Tibial nerve (tissue), 4 donors: ENCODE results near the gene CALR. TPM values are rescaled to one million over a fixed set of nuclear protein-coding genes. Genes with fewer than 3 reads are reported as not detected.
"Not testable (repeated sequence)": the region's sequence is repeated elsewhere in the genome, so short reads cannot be mapped to it uniquely, and the experiment has no call there.

ENCODE experiments used
- DNase-seq, 2 donors: peaks; one replicate each; pipeline ENCODE4 v3.0.0-alpha.2; 2019; ENCODE audit warnings: low spot score in 2 of 2
- H3K27ac ChIP-seq, 4 donors: fragments of 200-600 bp; sonication (generic) in 3 of 4; one replicate each; pipeline ENCODE4 v1.5.1; 2017 to 2019; ENCODE audit warnings: mild to moderate bottlenecking in 1 of 4
- H3K27me3 ChIP-seq, 2 donors: fragments of 200-600 bp; sonication (generic) in 1 of 2; one replicate each; pipeline versions ENCODE4 v1.5.1 to v1.6.0; 2017 to 2019
- H3K36me3 ChIP-seq, 3 donors: fragments of 200-600 bp; sonication (generic); one replicate each; pipeline ENCODE4 v1.5.1; 2018 to 2019
- H3K4me1 ChIP-seq, 4 donors: fragments of 200-600 bp; sonication (generic) in 3 of 4; one replicate each; pipeline ENCODE4 v1.5.1; 2017 to 2019
- H3K4me3 ChIP-seq, 4 donors: fragments of 200-600 bp; sonication (generic) in 3 of 4; one replicate each; pipeline ENCODE4 v1.5.1; 2017 to 2019; ENCODE audit warnings: mild to moderate bottlenecking in 1 of 4, moderate library complexity in 1 of 4
- H3K9me3 ChIP-seq, 4 donors: fragments of 200-600 bp; sonication (generic) in 3 of 4; one replicate each; pipeline ENCODE4 v1.5.1; 2017 to 2019
- EP300 ChIP-seq, 2 donors: sonication (generic); formaldehyde crosslinking; IDR thresholded peaks; one replicate each; pipeline ENCODE4 v1.6.1; 2017; ENCODE audit warnings: antibody characterized with exemption in 2 of 2, mild to moderate bottlenecking in 1 of 2
- POLR2A ChIP-seq, 2 donors: fragments of 450-650 bp; IDR thresholded peaks; one replicate each; pipeline ENCODE4 v1.6.1; 2017; ENCODE audit warnings: antibody characterized with exemption in 2 of 2, mild to moderate bottlenecking in 2 of 2, moderate library complexity in 2 of 2
- WGBS, 2 donors: methylation state at CpG; one replicate each; pipeline ENCODE4 v1.1.5; 2018; 5-methylcytosine and 5-hydroxymethylcytosine counted together
- total RNA-seq, 4 donors: library from RNA; depleted of rRNA; stranded (reverse); fragments of >200 nt; gene quantifications; one replicate each; pipeline ENCODE4 v1.1.0, GENCODE V29; 2016
- TF ChIP-seq, protein P1 (sequence below), 5 experiments: fragments of 200-600 bp in 3 of 5; fragments of 450-650 bp in 2 of 5; sonication (generic) in 3 of 5; IDR thresholded peaks; one replicate each; pipeline ENCODE4 v1.5.1; 2016 to 2019; ENCODE audit warnings: antibody characterized with exemption in 5 of 5, mild to moderate bottlenecking in 3 of 5, moderate library complexity in 2 of 5

The CALR gene
- total RNA-seq, 4 donors from 2014 or later: 173 to 398 (median 313) TPM

DNA sequence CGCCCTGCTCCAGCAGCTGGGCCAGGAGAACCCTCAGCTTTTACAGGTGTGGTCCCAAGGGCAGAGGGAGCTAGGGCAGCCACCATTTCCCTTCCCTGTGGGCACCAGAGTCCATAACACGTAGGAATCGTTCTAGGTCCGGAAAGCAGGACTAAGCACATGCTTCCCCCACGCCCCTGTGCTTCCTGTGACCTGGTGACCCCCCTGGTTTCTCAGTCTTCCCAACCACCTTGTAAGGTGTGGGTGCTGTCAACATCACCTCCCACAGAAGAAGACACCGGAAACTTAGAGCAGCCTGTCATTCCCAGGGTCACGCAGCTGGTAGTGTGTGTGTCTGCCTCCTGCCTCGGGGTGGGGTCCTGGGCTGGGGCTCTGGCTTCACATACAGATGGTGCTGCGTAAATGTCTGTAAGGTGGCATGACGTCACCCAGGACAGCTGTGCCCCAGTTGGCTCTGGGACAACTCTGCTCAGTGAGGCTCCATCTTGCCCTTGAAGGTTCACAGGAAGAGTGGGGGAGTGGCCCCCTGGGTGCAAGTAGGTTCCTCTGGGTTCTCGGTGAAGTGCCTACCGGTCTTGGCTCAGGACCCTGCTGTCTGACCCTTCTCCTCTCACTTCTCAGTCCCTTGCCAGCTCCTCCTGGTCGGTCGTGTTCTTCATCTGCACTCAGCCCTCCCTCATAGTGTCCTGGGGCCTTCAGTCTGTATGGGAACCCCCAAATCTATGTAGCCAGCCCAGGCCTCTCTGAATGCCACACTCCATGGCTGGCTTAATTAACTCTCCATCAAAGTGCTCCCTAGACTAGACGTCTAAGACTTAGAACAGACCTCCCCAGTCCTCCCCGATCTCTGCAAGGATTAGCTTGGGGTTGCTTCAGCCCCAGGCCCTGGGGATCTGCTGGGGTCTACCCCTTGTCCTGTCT is 11.2 kb downstream of the CALR start:
- Histone ChIP-seq H3K4me3 (no peak overlapping the region), H3K9me3 (no peaks in the 10 kb centered on the region), H3K4me1 (peaks cover 0 to 53% (median 13%) of the 10 kb centered on the region in 4 donors), H3K36me3 (peaks cover 0 to 76% (median 29%) of the 10 kb centered on the region in 3 donors), H3K27ac (no peak overlapping the region), H3K27me3 (no peaks in the 10 kb centered on the region)
- TF ChIP-seq, protein P1, sequence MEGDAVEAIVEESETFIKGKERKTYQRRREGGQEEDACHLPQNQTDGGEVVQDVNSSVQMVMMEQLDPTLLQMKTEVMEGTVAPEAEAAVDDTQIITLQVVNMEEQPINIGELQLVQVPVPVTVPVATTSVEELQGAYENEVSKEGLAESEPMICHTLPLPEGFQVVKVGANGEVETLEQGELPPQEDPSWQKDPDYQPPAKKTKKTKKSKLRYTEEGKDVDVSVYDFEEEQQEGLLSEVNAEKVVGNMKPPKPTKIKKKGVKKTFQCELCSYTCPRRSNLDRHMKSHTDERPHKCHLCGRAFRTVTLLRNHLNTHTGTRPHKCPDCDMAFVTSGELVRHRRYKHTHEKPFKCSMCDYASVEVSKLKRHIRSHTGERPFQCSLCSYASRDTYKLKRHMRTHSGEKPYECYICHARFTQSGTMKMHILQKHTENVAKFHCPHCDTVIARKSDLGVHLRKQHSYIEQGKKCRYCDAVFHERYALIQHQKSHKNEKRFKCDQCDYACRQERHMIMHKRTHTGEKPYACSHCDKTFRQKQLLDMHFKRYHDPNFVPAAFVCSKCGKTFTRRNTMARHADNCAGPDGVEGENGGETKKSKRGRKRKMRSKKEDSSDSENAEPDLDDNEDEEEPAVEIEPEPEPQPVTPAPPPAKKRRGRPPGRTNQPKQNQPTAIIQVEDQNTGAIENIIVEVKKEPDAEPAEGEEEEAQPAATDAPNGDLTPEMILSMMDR (IDR thresholded peaks at IDR 0.05): no peak
- DNase-seq: no peak
- 77 to 87% methylated on average over 14 to 15 of the region's 16 CpGs for WGBS, 2 donors

DNA sequence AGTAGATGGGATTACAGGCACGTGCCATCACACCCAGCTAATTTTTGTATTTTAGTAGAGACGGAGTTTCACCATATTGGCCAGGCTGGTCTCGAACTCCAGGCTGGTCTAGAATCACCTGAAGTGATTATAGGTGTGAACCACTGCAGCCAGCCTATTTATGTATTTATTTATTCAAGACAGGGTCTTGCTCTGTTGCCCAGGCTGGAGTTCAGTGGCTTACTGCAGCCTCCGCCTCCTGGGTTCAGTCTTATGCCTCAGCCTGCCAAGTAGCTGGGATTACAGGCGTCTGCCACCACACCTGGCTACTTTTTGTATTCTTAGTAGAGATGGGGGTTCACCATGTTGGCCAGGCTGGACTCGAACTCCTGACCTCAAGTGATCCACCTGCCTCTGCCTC is 13.6 kb downstream of the CALR start:
- not testable (repeated sequence) for DNase-seq, H3K9me3 ChIP-seq, H3K27me3 ChIP-seq, H3K4me3 ChIP-seq
- 87 to 90% methylated on average over 6 of the region's 6 CpGs for WGBS, 2 donors
- Histone ChIP-seq H3K36me3 (peaks cover 0 to 84% (median 29%) of the 10 kb centered on the region in 3 donors), H3K27ac (peak overlapping the region in 1 of 4 donors; percentile 60), H3K4me1 (peaks cover 0 to 56% (median 20%) of the 10 kb centered on the region in 4 donors)

DNA sequence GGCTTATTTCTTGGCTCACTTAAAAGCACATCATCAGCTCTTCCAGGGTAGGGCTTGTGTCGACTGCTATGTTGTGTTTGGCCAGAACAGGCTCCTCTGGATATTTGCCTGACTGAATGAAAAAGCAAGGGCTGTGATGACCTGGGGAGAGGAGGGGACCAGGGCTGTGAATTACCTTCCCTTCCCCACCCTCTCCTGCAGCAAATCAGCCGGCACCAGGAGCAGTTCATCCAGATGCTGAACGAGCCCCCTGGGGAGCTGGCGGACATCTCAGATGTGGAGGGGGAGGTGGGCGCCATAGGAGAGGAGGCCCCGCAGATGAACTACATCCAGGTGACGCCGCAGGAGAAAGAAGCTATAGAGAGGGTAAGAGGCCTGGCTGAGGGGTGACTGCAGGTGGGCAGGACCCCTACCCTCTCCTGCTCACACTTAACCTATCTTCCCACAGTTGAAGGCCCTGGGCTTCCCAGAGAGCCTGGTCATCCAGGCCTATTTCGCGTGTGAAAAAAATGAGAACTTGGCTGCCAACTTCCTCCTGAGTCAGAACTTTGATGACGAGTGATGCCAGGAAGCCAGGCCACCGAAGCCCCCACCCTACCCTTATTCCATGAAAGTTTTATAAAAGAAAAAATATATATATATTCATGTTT is 14.2 kb downstream of the CALR start:
- peak overlapping the region in 2 of 4 donors; percentile 49 to 60 for H3K27ac ChIP-seq
- 55 to 56% methylated on average over 12 of the region's 12 CpGs for WGBS, 2 donors
- no peaks in the 10 kb centered on the region for H3K27me3 ChIP-seq
- peaks cover 0 to 83% (median 29%) of the 10 kb centered on the region in 3 donors for H3K36me3 ChIP-seq
- TF ChIP-seq EP300 (IDR thresholded peaks at IDR 0.05) (no peak), POLR2A (IDR thresholded peaks at IDR 0.05) (no peak)
- TF ChIP-seq, protein P1 (IDR thresholded peaks at IDR 0.05): no peak
- H3K9me3 ChIP-seq: no peaks in the 10 kb centered on the region
- H3K4me1 ChIP-seq: peaks cover 0 to 54% (median 18%) of the 10 kb centered on the region in 4 donors
- H3K4me3 ChIP-seq: no peak overlapping the region
- no peak for DNase-seq

DNA sequence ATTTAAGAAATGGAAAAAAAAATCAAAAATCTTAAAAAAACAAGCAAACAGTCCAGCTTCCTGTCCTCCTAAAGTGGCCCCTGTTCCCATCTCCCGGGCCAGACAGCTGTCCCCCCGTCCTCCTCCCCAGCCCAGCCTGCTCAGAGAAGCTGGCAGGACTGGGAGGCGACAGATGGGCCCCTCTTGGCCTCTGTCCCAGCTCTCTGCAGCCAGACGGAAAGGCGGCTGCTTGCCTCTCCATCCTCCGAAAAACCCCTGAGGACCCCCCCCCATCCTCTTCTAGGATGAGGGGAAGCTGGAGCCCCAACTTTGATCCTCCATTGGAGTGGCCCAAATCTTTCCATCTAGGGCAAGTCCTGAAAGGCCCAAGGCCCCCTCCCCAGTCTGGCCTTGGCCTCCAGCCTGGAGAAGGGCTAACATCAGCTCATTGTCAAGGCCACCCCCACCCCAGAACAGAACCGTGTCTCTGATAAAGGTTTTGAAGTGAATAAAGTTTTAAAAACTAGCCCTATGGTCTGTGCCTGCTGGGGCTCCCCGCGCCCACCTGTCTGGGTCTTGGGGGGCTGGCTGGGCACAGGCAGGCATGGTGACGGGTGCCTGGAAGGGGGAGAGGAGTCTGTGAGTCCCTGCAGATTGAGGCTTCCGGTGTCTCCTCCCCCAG is 14.9 kb downstream of the CALR start:
- H3K27me3 ChIP-seq: no peaks in the 10 kb centered on the region
- TF ChIP-seq, protein P1 (IDR thresholded peaks at IDR 0.05): no peak
- TF ChIP-seq POLR2A (IDR thresholded peaks at IDR 0.05): no peak
- no peak for TF ChIP-seq EP300 (IDR thresholded peaks at IDR 0.05)
- H3K27ac ChIP-seq: peak overlapping the region in 1 of 4 donors; percentile 60
- H3K4me3 ChIP-seq: no peak overlapping the region
- H3K4me1 ChIP-seq: peaks cover 0 to 52% (median 18%) of the 10 kb centered on the region in 4 donors
- whole genome bisulfite sequencing, 2 donors: 40 to 50% methylated on average over 10 to 11 of the region's 11 CpGs
- H3K36me3 ChIP-seq: peaks cover 0 to 76% (median 22%) of the 10 kb centered on the region in 3 donors
- DNase-seq: no peak
- H3K9me3 ChIP-seq: no peaks in the 10 kb centered on the region

DNA sequence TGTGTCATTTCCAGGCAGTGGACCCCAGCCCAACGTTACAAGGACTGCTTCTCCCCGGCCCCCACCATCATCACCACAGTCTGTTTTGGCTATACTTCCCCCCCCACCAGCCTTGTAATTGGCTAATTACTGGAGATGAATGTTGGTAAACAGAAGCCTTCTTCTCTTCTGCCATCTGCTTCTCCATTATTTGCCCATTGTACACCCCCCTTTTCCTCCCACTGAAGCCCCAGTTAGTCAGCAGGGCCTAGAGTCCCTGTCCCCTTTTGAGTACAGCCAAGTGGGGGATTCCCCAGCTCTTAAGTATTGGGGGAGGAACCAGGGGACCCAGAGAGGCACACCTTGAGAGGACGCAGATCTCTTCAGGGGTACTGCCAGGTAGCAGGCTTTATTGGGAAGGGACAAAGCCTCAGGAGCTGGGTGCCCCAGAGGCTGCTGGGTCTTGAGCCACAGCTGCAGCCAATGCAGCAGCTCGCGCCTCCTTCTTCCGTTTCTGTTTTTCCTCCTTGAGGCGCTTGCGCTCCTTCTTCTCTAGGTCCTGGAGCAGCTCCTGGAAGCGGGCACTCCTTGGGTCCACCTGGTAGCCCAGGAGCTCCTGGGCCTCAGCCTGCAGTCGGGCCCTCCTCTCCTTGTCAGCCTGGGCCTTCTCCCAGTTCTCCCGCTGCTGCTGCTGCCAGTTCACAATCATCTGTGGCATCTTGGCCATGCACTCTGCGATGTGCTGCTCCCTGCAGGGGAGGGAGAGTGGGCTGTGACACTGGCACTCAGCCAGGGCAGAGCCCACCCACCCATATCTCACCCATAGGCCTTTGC is 15.6 kb downstream of the CALR start:
- Histone ChIP-seq H3K36me3 (peaks cover 0 to 69% (median 15%) of the 10 kb centered on the region in 3 donors), H3K4me3 (no peak overlapping the region), H3K27ac (peak overlapping the region in 1 of 4 donors; percentile 60), H3K4me1 (peaks cover 0 to 52% (median 18%) of the 10 kb centered on the region in 4 donors), H3K9me3 (no peaks in the 10 kb centered on the region), H3K27me3 (no peaks in the 10 kb centered on the region)
- DNase-seq: no peak
- WGBS, 2 donors: 57 to 63% methylated on average over 12 of the region's 12 CpGs
- TF ChIP-seq POLR2A (IDR thresholded peaks at IDR 0.05): no peak
- TF ChIP-seq EP300 (IDR thresholded peaks at IDR 0.05): no peak
